ENCODE data around the gene NTRK2.

NTRK2 gene

DNA sequence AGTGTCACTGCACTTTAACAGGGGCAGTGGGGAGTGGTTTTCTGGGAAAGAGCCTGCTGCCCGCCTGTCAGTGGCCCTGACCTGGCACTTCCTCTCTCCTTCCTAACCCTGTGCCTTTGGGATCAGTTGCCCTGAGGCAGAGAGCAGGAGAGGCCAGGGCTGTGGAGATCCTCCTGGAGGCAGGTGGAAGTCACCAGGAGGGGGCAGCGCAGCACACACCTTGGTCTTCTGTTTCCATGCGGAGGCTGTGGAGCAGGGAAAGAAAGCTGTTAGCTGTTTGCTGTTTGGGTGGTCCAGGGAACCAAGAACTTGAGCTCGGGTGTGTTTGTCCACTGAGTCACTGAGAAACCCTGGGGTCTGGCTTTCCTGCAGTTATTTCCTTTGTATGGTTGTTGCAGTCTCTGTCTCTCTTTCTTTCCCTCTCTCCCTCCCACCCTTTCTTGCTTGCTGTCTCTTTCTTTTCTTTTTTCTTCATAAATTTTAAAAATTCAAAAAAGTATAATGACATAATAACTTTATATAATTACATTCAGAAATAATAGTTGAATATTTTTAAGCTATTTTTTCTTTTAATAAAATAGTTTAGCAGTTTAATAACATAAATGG lies 28.1 kb downstream of the NTRK2 start:
- H4K20me1 ChIP-seq (ENCODE audit: insufficient read depth, low read length), result no peaks in the 10 kb centered on the region; the same call in 1 of the 2 replicates
- H3K79me2 ChIP-seq (ENCODE audit: insufficient read depth, low read length), result no peaks in the 10 kb centered on the region
- H3K27me3 ChIP-seq (ENCODE audit: insufficient read depth, low read length, poor library complexity), result no peaks in the 10 kb centered on the region
- H3K27ac ChIP-seq (ENCODE audit: low read length), result no peak overlapping the region
- peak; percentile 59; the same call in 2 of the 3 replicates for ATAC-seq (ENCODE audit: insufficient read depth, low read depth)
- H3K9ac ChIP-seq (ENCODE audit: low read depth, low read length), result no peak overlapping the region
- H3K36me3 ChIP-seq (ENCODE audit: insufficient read depth, low read length), result no peaks in the 10 kb centered on the region
- H2AFZ ChIP-seq (ENCODE audit: low read depth, low read length), result no peak overlapping the region
- peak; percentile 40 for DNase-seq
- TF ChIP-seq, protein P1, sequence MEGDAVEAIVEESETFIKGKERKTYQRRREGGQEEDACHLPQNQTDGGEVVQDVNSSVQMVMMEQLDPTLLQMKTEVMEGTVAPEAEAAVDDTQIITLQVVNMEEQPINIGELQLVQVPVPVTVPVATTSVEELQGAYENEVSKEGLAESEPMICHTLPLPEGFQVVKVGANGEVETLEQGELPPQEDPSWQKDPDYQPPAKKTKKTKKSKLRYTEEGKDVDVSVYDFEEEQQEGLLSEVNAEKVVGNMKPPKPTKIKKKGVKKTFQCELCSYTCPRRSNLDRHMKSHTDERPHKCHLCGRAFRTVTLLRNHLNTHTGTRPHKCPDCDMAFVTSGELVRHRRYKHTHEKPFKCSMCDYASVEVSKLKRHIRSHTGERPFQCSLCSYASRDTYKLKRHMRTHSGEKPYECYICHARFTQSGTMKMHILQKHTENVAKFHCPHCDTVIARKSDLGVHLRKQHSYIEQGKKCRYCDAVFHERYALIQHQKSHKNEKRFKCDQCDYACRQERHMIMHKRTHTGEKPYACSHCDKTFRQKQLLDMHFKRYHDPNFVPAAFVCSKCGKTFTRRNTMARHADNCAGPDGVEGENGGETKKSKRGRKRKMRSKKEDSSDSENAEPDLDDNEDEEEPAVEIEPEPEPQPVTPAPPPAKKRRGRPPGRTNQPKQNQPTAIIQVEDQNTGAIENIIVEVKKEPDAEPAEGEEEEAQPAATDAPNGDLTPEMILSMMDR (IDR thresholded peaks at IDR 0.05; ENCODE audit: borderline replicate concordance, extremely low read depth, low read length, poor library complexity, severe bottlenecking), result peak; percentile 75
- no peak for TF ChIP-seq EZH2 (IDR thresholded peaks at IDR 0.05; ENCODE audit: borderline replicate concordance, low read depth, low read length, severe bottlenecking)
- no peaks in the 10 kb centered on the region for H3K4me1 ChIP-seq (ENCODE audit: insufficient read depth, low read length)
- H3K9me3 ChIP-seq (ENCODE audit: insufficient read depth, low read length, severe bottlenecking), result no peaks in the 10 kb centered on the region
- no peak overlapping the region for H3K4me3 ChIP-seq (ENCODE audit: low read depth in 1 of 2, low read length in 2 of 2)
- H3K4me2 ChIP-seq (ENCODE audit: insufficient read depth, low read length), result no peak overlapping the region

DNA sequence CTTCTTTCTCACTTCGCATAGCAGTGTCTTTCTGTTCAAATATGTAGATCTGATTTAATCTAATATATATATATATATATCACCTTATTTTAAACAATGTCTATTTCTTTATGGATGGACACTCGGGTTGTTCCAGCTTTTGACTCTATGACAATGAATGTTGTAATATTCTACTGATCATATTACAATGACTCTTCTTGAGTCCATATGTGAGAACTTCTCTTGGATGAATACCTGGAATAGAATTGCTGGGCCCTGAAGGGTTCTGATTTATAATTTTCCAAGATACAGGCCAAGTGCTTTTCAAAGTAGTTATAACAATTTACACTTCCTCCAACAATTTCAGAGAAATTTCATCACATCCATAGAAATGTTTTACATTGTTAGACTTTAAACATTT lies 28.8 kb downstream of the NTRK2 start:
- no peak for DNase-seq
- no peaks in the 10 kb centered on the region for H3K36me3 ChIP-seq (ENCODE audit: insufficient read depth, low read length)
- no peak for ATAC-seq (ENCODE audit: insufficient read depth, low read depth)
- H2AFZ ChIP-seq (ENCODE audit: low read depth, low read length), result no peak overlapping the region
- no peak overlapping the region for H3K27ac ChIP-seq (ENCODE audit: low read length)
- H3K27me3 ChIP-seq (ENCODE audit: insufficient read depth, low read length, poor library complexity), result no peaks in the 10 kb centered on the region
- no peak overlapping the region for H3K9ac ChIP-seq (ENCODE audit: low read depth, low read length)
- H3K79me2 ChIP-seq (ENCODE audit: insufficient read depth, low read length), result no peaks in the 10 kb centered on the region
- no peak overlapping the region for H3K4me2 ChIP-seq (ENCODE audit: insufficient read depth, low read length)
- H3K9me3 ChIP-seq (ENCODE audit: insufficient read depth, low read length, severe bottlenecking), result no peaks in the 10 kb centered on the region
- no peak for TF ChIP-seq EZH2 (IDR thresholded peaks at IDR 0.05; ENCODE audit: borderline replicate concordance, low read depth, low read length, severe bottlenecking)
- TF ChIP-seq, protein P1 (IDR thresholded peaks at IDR 0.05; ENCODE audit: borderline replicate concordance, extremely low read depth, low read length, poor library complexity, severe bottlenecking), result no peak
- H4K20me1 ChIP-seq (ENCODE audit: insufficient read depth, low read length), result no peaks in the 10 kb centered on the region; the same call in 1 of the 2 replicates
- no peaks in the 10 kb centered on the region for H3K4me1 ChIP-seq (ENCODE audit: insufficient read depth, low read length)
- no peak overlapping the region for H3K4me3 ChIP-seq (ENCODE audit: low read depth in 1 of 2, low read length in 2 of 2)

DNA sequence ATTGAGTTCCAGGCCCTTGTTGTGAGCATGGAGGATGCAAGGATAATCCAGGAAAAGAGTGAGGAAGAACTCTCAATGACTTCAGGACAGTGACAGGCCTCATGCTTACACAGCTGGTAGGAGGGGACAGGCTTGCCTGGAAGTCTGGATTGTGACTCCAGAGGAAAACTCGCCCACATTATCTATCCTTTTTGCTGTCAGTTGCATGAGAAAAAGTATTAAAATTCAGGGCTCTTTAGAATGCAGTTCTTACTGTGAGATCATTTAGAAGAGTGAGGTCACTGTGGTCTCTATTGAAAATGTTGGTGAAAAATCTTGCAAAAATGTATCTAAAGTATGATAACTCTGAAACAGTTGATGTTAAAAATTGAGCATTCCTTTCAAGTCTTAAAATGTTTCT lies 30.5 kb downstream of the NTRK2 start:
- Histone ChIP-seq H3K27ac (ENCODE audit: low read length) (no peak overlapping the region), H3K36me3 (ENCODE audit: insufficient read depth, low read length) (no peaks in the 10 kb centered on the region), H3K4me3 (ENCODE audit: low read depth in 1 of 2, low read length in 2 of 2) (no peak overlapping the region), H3K27me3 (ENCODE audit: insufficient read depth, low read length, poor library complexity) (no peaks in the 10 kb centered on the region), H4K20me1 (ENCODE audit: insufficient read depth, low read length) (no peaks in the 10 kb centered on the region; the same call in 1 of the 2 replicates), H3K9me3 (ENCODE audit: insufficient read depth, low read length, severe bottlenecking) (no peaks in the 10 kb centered on the region), H2AFZ (ENCODE audit: low read depth, low read length) (no peak overlapping the region), H3K79me2 (ENCODE audit: insufficient read depth, low read length) (no peaks in the 10 kb centered on the region), H3K4me1 (ENCODE audit: insufficient read depth, low read length) (no peaks in the 10 kb centered on the region), H3K4me2 (ENCODE audit: insufficient read depth, low read length) (no peak overlapping the region), H3K9ac (ENCODE audit: low read depth, low read length) (no peak overlapping the region)
- ATAC-seq (ENCODE audit: insufficient read depth, low read depth), result no peak
- no peak for TF ChIP-seq EZH2 (IDR thresholded peaks at IDR 0.05; ENCODE audit: borderline replicate concordance, low read depth, low read length, severe bottlenecking)
- TF ChIP-seq, protein P1 (IDR thresholded peaks at IDR 0.05; ENCODE audit: borderline replicate concordance, extremely low read depth, low read length, poor library complexity, severe bottlenecking), result no peak
- DNase-seq, result no peak
